Heart left ventricle (tissue), 16 donors: Measurements from ENCODE around the gene SLC39A11. TPM values are rescaled to one million over a fixed set of nuclear protein-coding genes. Genes with fewer than 3 reads are reported as not detected.

Source experiments
- ATAC-seq, 4 donors: fragments of 200-7000 bp; cut with Tn5 transposase; one replicate each; pipeline ENCODE4 v1.9.1; 2020 to 2022; ENCODE audit warnings: moderate library complexity in 4 of 4, mild to moderate bottlenecking in 3 of 4, moderate number of reproducible peaks in 1 of 4
- DNase-seq, 5 donors: peaks; one replicate each; pipeline ENCODE4 v3.0.0-alpha.2; 2020
- H3K27ac ChIP-seq, 12 donors: fragments of 200-600 bp; sonication (generic) in 4 of 12; one replicate each; pipeline versions ENCODE4 v1.5.0 to v1.8.0; 2016 to 2022; ENCODE audit warnings: mild to moderate bottlenecking in 2 of 12
- H3K27me3 ChIP-seq, 9 donors: fragments of 200-600 bp; sonication (generic) in 2 of 9; one replicate each; pipeline versions ENCODE4 v1.5.1 to v1.8.0; 2016 to 2022; ENCODE audit warnings: mild to moderate bottlenecking in 3 of 9
- H3K36me3 ChIP-seq, 9 donors: fragments of 200-600 bp; sonication (generic) in 2 of 9; one replicate each; pipeline versions ENCODE4 v1.5.0 to v1.8.0; 2018 to 2022; ENCODE audit warnings: mild to moderate bottlenecking in 2 of 9
- H3K4me1 ChIP-seq, 12 donors: fragments of 200-600 bp; sonication (generic) in 4 of 12; one replicate each; pipeline versions ENCODE4 v1.5.0 to v1.8.0; 2016 to 2022; ENCODE audit warnings: mild to moderate bottlenecking in 3 of 12
- H3K4me3 ChIP-seq, 12 donors: fragments of 200-600 bp; sonication (generic) in 4 of 12; one replicate each; pipeline versions ENCODE4 v1.5.0 to v1.8.0; 2017 to 2022; ENCODE audit warnings: mild to moderate bottlenecking in 9 of 12, moderate library complexity in 4 of 12
- H3K9me3 ChIP-seq, 12 donors: fragments of 200-600 bp; sonication (generic) in 4 of 12; one replicate each; pipeline versions ENCODE4 v1.5.0 to v1.8.0; 2016 to 2022; ENCODE audit warnings: mild to moderate bottlenecking in 1 of 12
- CTCF ChIP-seq, 12 donors: fragments of 200-600 bp; sonication (generic) in 4 of 12; IDR thresholded peaks; one replicate each; pipeline versions ENCODE4 v1.5.0 to v1.8.0; 2018 to 2022; ENCODE audit warnings: antibody characterized with exemption in 12 of 12, mild to moderate bottlenecking in 5 of 12
- POLR2A ChIP-seq, 2 donors: fragments of 450-650 bp; IDR thresholded peaks; one replicate each; pipeline ENCODE4 v1.6.1; 2017; ENCODE audit warnings: antibody characterized with exemption in 2 of 2, mild to moderate bottlenecking in 2 of 2, moderate library complexity in 2 of 2
- WGBS, 4 donors: extraction: QIAGEN DNeasy Blood & Tissue Kit in 2 of 4; methylation state at CpG; one replicate each; pipeline versions ENCODE4 v1.1.5 to v1.1.7; 2013 to 2018; 5-methylcytosine and 5-hydroxymethylcytosine counted together
- intact Hi-C, 10 donors: fragments of 100-400 bp; cut with DNase I; formaldehyde crosslinking; loops; one replicate each; pipeline versions ENCODE4 v1.11.1 to v1.14.2; 2022
- polyA plus RNA-seq, 2 donors: library from polyadenylated mRNA; stranded (reverse); fragments of 200-250 nt; gene quantifications; one replicate each; pipeline ENCODE4 v1.2.3, GENCODE V29; 2013
- total RNA-seq, 9 donors: library from RNA; depleted of rRNA in 2 of 9; stranded (reverse); fragments of >200 nt in 2 of 9; fragmentation: NEBNext Ultra II Directional in 3 of 9; extraction: Animal tissue kit (Norgen Biotek cat#: 25700) in 3 of 9; gene quantifications; one replicate each; pipeline versions ENCODE4 v1.1.0 to v1.2.4, GENCODE V29; 2016 to 2023
- donor health status: ischemic (EF 13 %, LVEDD 7.1; RV severe dilation, severe dysfunction).
- donor health status: healthy with polysubstance abuse.
- donor health status: DM: no; HTN: yes; CAD: no.
- donor health status: DM: no; HTN: no; CAD: no.
- donor health status: ischemic (EF 25% LVEDD 6.9; RV normal size, moderate dysfunction).
- donor health status: ischemic (EF 25% LVEDD 5.7; RV mildly dilated, moderate dysfunction).
- donor health status: healthy.
- donor health status: DM: yes; HTN: yes; CAD: no.
- donor health status: ischemic (EF 35%, LVEDD 5.7; RV mildly dilated, moderate dysfunction).
- donor health status: nonischemic (EF 11% LVEDD 7.7; RV severe dilation, severe dysfunction).
- donor health status: DM: yes; HTN: yes; CAD: no.
- donor health status: PGD.
- donor health status: ischemic (EF 29% LVEDD 5.4; RV normal size, mild dysfunction).
- donor health status: nonischemic (EF 23%, LVEDD 6.1; RV moderate dilation, normal function).

The SLC39A11 gene
- total and polyA plus RNA-seq, 11 donors: 2.5 to 23.3 (median 8.4) TPM

DNA sequence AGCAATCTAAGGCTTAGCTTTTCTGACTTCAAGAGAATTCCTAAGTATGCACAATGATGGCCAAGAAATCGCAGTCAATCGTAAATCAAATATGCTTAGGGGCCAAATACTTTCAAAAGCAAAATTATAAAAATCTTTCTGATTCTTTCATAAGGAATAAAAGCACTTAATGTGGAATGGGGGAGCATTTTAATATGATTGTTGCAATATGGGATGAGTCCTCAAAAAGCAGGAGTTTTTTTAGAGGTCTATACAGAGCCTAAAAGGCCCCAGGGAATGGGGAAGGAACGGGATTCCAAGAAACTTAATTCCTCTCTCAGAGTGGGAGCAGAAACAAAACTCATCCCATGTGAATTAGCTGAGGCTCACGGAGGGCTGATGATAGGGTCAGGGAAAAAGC lies 14.7 kb upstream of the SLC39A11 start:
- no peak for TF ChIP-seq CTCF (IDR thresholded peaks at IDR 0.05)
- no peak for TF ChIP-seq POLR2A (IDR thresholded peaks at IDR 0.05)

GRCh38 chr17:73105431-73105830 lies 12.9 kb upstream of the SLC39A11 start:
- Histone ChIP-seq H3K4me1 (no peaks in the 10 kb centered on the region), H3K27me3 (peaks cover 0 to 3% (median 0%) of the 10 kb centered on the region in 9 donors), H3K27ac (no peak overlapping the region), H3K36me3 (no peaks in the 10 kb centered on the region), H3K4me3 (no peak overlapping the region), H3K9me3 (peaks cover 0 to 8% (median 0%) of the 10 kb centered on the region in 12 donors)
- WGBS, 4 donors: 83 to 96% (median 88%) methylated on average over 1 of the region's 1 CpG
- intact Hi-C loops: no loop called here
- TF ChIP-seq POLR2A (IDR thresholded peaks at IDR 0.05): no peak
- TF ChIP-seq CTCF (IDR thresholded peaks at IDR 0.05): no peak
- ATAC-seq (no peak), DNase-seq (no peak)

More for the DNA sequence above, 14.7 kb upstream of the SLC39A11 start:
- Histone ChIP-seq H3K27me3 (peaks cover 0 to 3% (median 0%) of the 10 kb centered on the region in 9 donors), H3K36me3 (no peaks in the 10 kb centered on the region), H3K4me3 (no peak overlapping the region), H3K27ac (no peak overlapping the region), H3K9me3 (peaks cover 0 to 8% (median 0%) of the 10 kb centered on the region in 12 donors), H3K4me1 (no peaks in the 10 kb centered on the region)
- 52 to 62% (median 59%) methylated on average over 4 of the region's 4 CpGs for WGBS, 4 donors
- ATAC-seq: no peak
- intact Hi-C loops: no loop called here
- DNase-seq: no peak

DNA sequence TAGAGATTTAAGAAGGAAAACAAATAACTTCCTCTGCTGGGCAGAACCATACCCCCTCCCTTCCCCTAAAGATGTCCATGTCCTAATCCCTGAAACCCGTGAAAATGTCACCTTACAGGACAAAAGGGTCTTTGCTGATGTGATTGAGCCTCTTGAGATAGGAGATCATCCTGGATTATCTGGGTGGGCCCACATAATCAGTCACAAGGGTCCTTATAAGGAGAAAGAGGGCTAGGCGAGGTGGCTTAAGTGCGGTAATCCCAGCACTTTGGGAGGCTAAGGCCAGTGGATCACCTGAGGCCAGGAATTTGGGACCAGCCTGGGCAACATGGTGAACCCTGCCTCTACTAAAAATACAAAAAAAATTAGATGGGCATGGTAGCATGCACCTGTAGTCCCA lies 12.0 kb upstream of the SLC39A11 start:
- no peaks in the 10 kb centered on the region for H3K36me3 ChIP-seq
- H3K4me3 ChIP-seq: no peak overlapping the region
- ATAC-seq (no peak), DNase-seq (no peak)
- H3K27ac ChIP-seq: no peak overlapping the region
- TF ChIP-seq CTCF (IDR thresholded peaks at IDR 0.05) (no peak), POLR2A (IDR thresholded peaks at IDR 0.05) (no peak)
- WGBS, 4 donors: 73 to 85% (median 82%) methylated on average over 3 of the region's 3 CpGs
- H3K27me3 ChIP-seq: peaks cover 0 to 8% (median 0%) of the 10 kb centered on the region in 9 donors
- intact Hi-C loops: no loop called here
- no peaks in the 10 kb centered on the region for H3K4me1 ChIP-seq
- H3K9me3 ChIP-seq: peaks cover 0 to 8% (median 0%) of the 10 kb centered on the region in 12 donors

- TF ChIP-seq POLR2A (IDR thresholded peaks at IDR 0.05) (no peak), CTCF (IDR thresholded peaks at IDR 0.05) (no peak)
- ATAC-seq: no peak
- Histone ChIP-seq H3K27ac (no peak overlapping the region), H3K36me3 (no peaks in the 10 kb centered on the region), H3K4me3 (no peak overlapping the region), H3K9me3 (peaks cover 0 to 8% (median 0%) of the 10 kb centered on the region in 12 donors), H3K4me1 (no peaks in the 10 kb centered on the region), H3K27me3 (peaks cover 0 to 8% (median 0%) of the 10 kb centered on the region in 9 donors)
- no peak for DNase-seq
- WGBS, 4 donors: 84 to 89% (median 85%) methylated on average over 12 of the region's 12 CpGs
- intact Hi-C loops: no loop called here
Measured at GRCh38 chr17:73103641-73104335, 11.3 kb upstream of the SLC39A11 start.
